Activated T-cell treated with anti-CD3 and anti-CD28 coated beads, Interleukin-2, amount 50 U/mL, for 4 hours (primary cell): ENCODE measurements around the gene RABL6. TPM values are rescaled to one million over a fixed set of nuclear protein-coding genes. Genes with fewer than 3 reads are reported as not detected.
"Not testable (repeated sequence)": the region's sequence is repeated elsewhere in the genome, so short reads cannot be mapped to it uniquely, and the experiment has no call there.

ENCODE experiments used
- ATAC-seq, 2 donors: fragments of 200-7000 bp; cut with Tn5 transposase; one replicate each; pipeline ENCODE4 v1.10.0; 2021
- DNase-seq: peaks from one replicate; pipeline ENCODE4 v3.0.0-alpha.2; 2020
- H3K27me3 Mint-ChIP-seq: one replicate; pipeline ENCODE4 v1.8.0; 2021; ENCODE audit warnings: low read depth, mixed read lengths
- H3K36me3 Mint-ChIP-seq: one replicate; pipeline ENCODE4 v1.8.0; 2022; ENCODE audit warnings: mixed read lengths; ENCODE audit not compliant: insufficient read depth
- H3K4me1 Mint-ChIP-seq: one replicate; pipeline ENCODE4 v1.8.0; 2021; ENCODE audit warnings: low read depth, mixed read lengths
- H3K4me3 Mint-ChIP-seq: one replicate; pipeline ENCODE4 v1.8.0; 2021; ENCODE audit warnings: mild to moderate bottlenecking, moderate library complexity, mixed read lengths
- H3K9me3 Mint-ChIP-seq: one replicate; pipeline ENCODE4 v1.8.0; 2021; ENCODE audit warnings: mixed read lengths
- total RNA-seq, 3 donors: library from RNA; stranded (reverse); gene quantifications; one replicate each; pipeline ENCODE4 v1.2.1, GENCODE V29; 2021

The RABL6 gene
- total RNA-seq, 3 donors from 2014 or later = 90.6 to 103 (median 100) TPM

- DNase-seq (no peak), ATAC-seq (no peak)
- Mint-ChIP-seq H3K36me3 (peaks cover 3% of the 10 kb centered on the region), H3K27me3 (no peaks in the 10 kb centered on the region), H3K4me1 (peaks cover 9% of the 10 kb centered on the region), H3K4me3 (no peak overlapping the region), H3K9me3 (no peaks in the 10 kb centered on the region)
These were observed 30.8 kb downstream of the RABL6 start for GRCh38 chr9:136838314-136839228.

- peaks cover 3% of the 10 kb centered on the region for H3K36me3 Mint-ChIP-seq
- H3K4me3 Mint-ChIP-seq = no peak overlapping the region
- H3K27me3 Mint-ChIP-seq = no peaks in the 10 kb centered on the region
- peaks cover 11% of the 10 kb centered on the region for H3K4me1 Mint-ChIP-seq
- no peaks in the 10 kb centered on the region for H3K9me3 Mint-ChIP-seq
- ATAC-seq (no peak), DNase-seq (no peak)
These were observed 31.7 kb downstream of the RABL6 start for GRCh38 chr9:136839229-136840139.

GRCh38 chr9:136840140-136840876 is 32.6 kb downstream of the RABL6 start:
- H3K9me3 Mint-ChIP-seq = no peaks in the 10 kb centered on the region
- DNase-seq = no peak
- H3K36me3 Mint-ChIP-seq = peaks cover 3% of the 10 kb centered on the region
- ATAC-seq = no peak
- peaks cover 13% of the 10 kb centered on the region for H3K4me1 Mint-ChIP-seq
- peaks cover 2% of the 10 kb centered on the region for H3K27me3 Mint-ChIP-seq
- no peak overlapping the region for H3K4me3 Mint-ChIP-seq

GRCh38 chr9:136840877-136841645 is 33.3 kb downstream of the RABL6 start:
- H3K4me3 Mint-ChIP-seq = no peak overlapping the region
- peaks cover 3% of the 10 kb centered on the region for H3K36me3 Mint-ChIP-seq
- peaks cover 13% of the 10 kb centered on the region for H3K4me1 Mint-ChIP-seq
- ATAC-seq (no peak), DNase-seq (no peak)
- peaks cover 4% of the 10 kb centered on the region for H3K27me3 Mint-ChIP-seq
- H3K9me3 Mint-ChIP-seq = no peaks in the 10 kb centered on the region

- peak overlapping the region; percentile 79 for H3K4me3 Mint-ChIP-seq
- ATAC-seq = not testable (repeated sequence)
These were observed 34.1 kb downstream of the RABL6 start for GRCh38 chr9:136841646-136842379.

GRCh38 chr9:136842380-136842948 is 34.7 kb downstream of the RABL6 start, which contains the start of gene AJM1:
TSS of gene AJM1 (plus strand) at chr9:136842478. CDS start at chr9:136844415, 1,937 bp downstream.
- Mint-ChIP-seq H3K4me3 (peak within 1 kb of the TSS; percentile 79), H3K4me1 (peaks cover 16% of the 10 kb centered on the region), H3K27me3 (peaks cover 10% of the 10 kb centered on the region)
- H3K9me3 Mint-ChIP-seq, H3K36me3 Mint-ChIP-seq: not testable (repeated sequence)
- peak; percentile 72 for DNase-seq
- ATAC-seq = peak; percentile 86 to 87

More at GRCh38 chr9:136841646-136842379, 34.1 kb downstream of the RABL6 start:
- not testable (repeated sequence) for H3K9me3 Mint-ChIP-seq, H3K27me3 Mint-ChIP-seq, H3K36me3 Mint-ChIP-seq, DNase-seq
- H3K4me1 Mint-ChIP-seq = peaks cover 16% of the 10 kb centered on the region

GRCh38 chr9:136843159-136843800 is 35.5 kb downstream of the RABL6 start:
- peaks cover 16% of the 10 kb centered on the region for H3K27me3 Mint-ChIP-seq
- not testable (repeated sequence) for DNase-seq, H3K36me3 Mint-ChIP-seq, H3K9me3 Mint-ChIP-seq
- H3K4me1 Mint-ChIP-seq = peaks cover 22% of the 10 kb centered on the region
- H3K4me3 Mint-ChIP-seq = peak overlapping the region; percentile 54
- ATAC-seq = peak in 1 of 2 donors; percentile 4

- ATAC-seq = peak; percentile 9 to 11
- H3K4me3 Mint-ChIP-seq = peak overlapping the region; percentile 54
- peaks cover 16% of the 10 kb centered on the region for H3K27me3 Mint-ChIP-seq
- H3K36me3 Mint-ChIP-seq, H3K9me3 Mint-ChIP-seq: not testable (repeated sequence)
- peak; percentile 64 for DNase-seq
- H3K4me1 Mint-ChIP-seq = peaks cover 22% of the 10 kb centered on the region
These were observed 36.3 kb downstream of the RABL6 start for GRCh38 chr9:136843801-136844740.

GRCh38 chr9:136844761-136845464 is 37.2 kb downstream of the RABL6 start:
- no peak for DNase-seq

GRCh38 chr9:136845465-136846260 is 37.9 kb downstream of the RABL6 start:
- no peaks in the 10 kb centered on the region for H3K9me3 Mint-ChIP-seq
- H3K36me3 Mint-ChIP-seq = no peaks in the 10 kb centered on the region
- no peak for ATAC-seq
- H3K27me3 Mint-ChIP-seq = peaks cover 16% of the 10 kb centered on the region
- no peak for DNase-seq
- no peak overlapping the region for H3K4me3 Mint-ChIP-seq
- H3K4me1 Mint-ChIP-seq = peaks cover 27% of the 10 kb centered on the region

More at GRCh38 chr9:136844761-136845464, 37.2 kb downstream of the RABL6 start:
- Mint-ChIP-seq H3K27me3 (peaks cover 16% of the 10 kb centered on the region), H3K9me3 (no peaks in the 10 kb centered on the region), H3K4me3 (no peak overlapping the region), H3K36me3 (peaks cover 2% of the 10 kb centered on the region), H3K4me1 (peaks cover 25% of the 10 kb centered on the region)
- no peak for ATAC-seq
